ENCODE measurements around the gene ATXN7. TPM values are rescaled to one million over a fixed set of nuclear protein-coding genes. Genes with fewer than 3 reads are reported as not detected.

ATXN7 gene
- total RNA-seq, 1 donor from 2014 or later = 26.4 TPM

Other genes with a start within 250 kb of the ATXN7 start
- not detected for gene SNTN, start 211.2 kb upstream of the ATXN7 start, total RNA-seq
- gene C3orf49, start 44.6 kb upstream of the ATXN7 start, total RNA-seq = not detected
- gene THOC7, start 62 bp upstream of the ATXN7 start, total RNA-seq = 74.3 TPM
- gene SCAANT1, start 48.5 kb downstream of the ATXN7 start, total RNA-seq = not detected
- 85.7 TPM for gene PSMD6, start 159.6 kb downstream of the ATXN7 start, total RNA-seq